H9 (cell line): ENCODE data around the gene BMPR1A. TPM values are rescaled to one million over a fixed set of nuclear protein-coding genes. Genes with fewer than 3 reads are reported as not detected.

ENCODE experiments used
- DNase-seq: peaks from one replicate; pipeline ENCODE4 v3.0.0-alpha.2; 2017
- H2AFZ ChIP-seq: one replicate; pipeline ENCODE4 v1.6.1; 2013; ENCODE audit warnings: mild to moderate bottlenecking, low read length, control low read depth, moderate library complexity
- H2AK5ac ChIP-seq: 2 replicates; pipeline ENCODE4 v1.6.1; 2013; ENCODE audit warnings: low read length, control low read depth, mixed read lengths; ENCODE audit not compliant: insufficient read length
- H2BK120ac ChIP-seq: one replicate; pipeline ENCODE4 v1.6.1; 2013; ENCODE audit warnings: low read depth, mild to moderate bottlenecking, low read length, control low read depth, inconsistent platforms; ENCODE audit not compliant: poor library complexity, severe bottlenecking
- H2BK12ac ChIP-seq: 2 replicates; pipeline ENCODE4 v1.6.1; 2013; ENCODE audit warnings: low read length, control low read depth, mixed read lengths, low read depth; ENCODE audit not compliant: insufficient read length
- H2BK15ac ChIP-seq: 2 replicates; pipeline ENCODE4 v1.6.1; 2013; ENCODE audit warnings: low read depth, low read length, control low read depth
- H2BK20ac ChIP-seq: one replicate; pipeline ENCODE4 v1.6.1; 2013; ENCODE audit warnings: low read depth, mild to moderate bottlenecking, low read length, control low read depth, inconsistent platforms; ENCODE audit not compliant: poor library complexity, severe bottlenecking
- H2BK5ac ChIP-seq: 2 replicates; pipeline ENCODE4 v1.6.1; 2013; ENCODE audit warnings: low read length, control low read depth, mixed read lengths; ENCODE audit not compliant: insufficient read length
- H3K14ac ChIP-seq: 2 replicates; pipeline ENCODE4 v1.6.1; 2013; ENCODE audit warnings: low read length, control low read depth; ENCODE audit not compliant: insufficient read depth
- H3K18ac ChIP-seq: 2 replicates; pipeline ENCODE4 v1.6.1; 2013; ENCODE audit warnings: low read depth, mild to moderate bottlenecking, mixed read lengths, low read length, control low read depth; ENCODE audit not compliant: insufficient read length
- H3K23ac ChIP-seq: 2 replicates; pipeline ENCODE4 v1.6.1; 2013; ENCODE audit warnings: low read length, control low read depth, mixed read lengths, low read depth; ENCODE audit not compliant: insufficient read length
- H3K23me2 ChIP-seq: 2 replicates; pipeline ENCODE4 v1.6.1; 2013; ENCODE audit warnings: low read depth, mild to moderate bottlenecking, mixed read lengths, low read length, control low read depth; ENCODE audit not compliant: insufficient read length, poor library complexity, severe bottlenecking
- H3K27ac ChIP-seq: 2 replicates; pipeline ENCODE4 v1.5.1; 2013; ENCODE audit warnings: low read length, control low read depth, mixed read lengths, low read depth; ENCODE audit not compliant: insufficient read length
- H3K27me3 ChIP-seq: 2 replicates; pipeline ENCODE4 v1.6.1; 2013; ENCODE audit warnings: low read length, control low read depth, inconsistent platforms; ENCODE audit not compliant: insufficient read depth
- H3K4ac ChIP-seq: 2 replicates; pipeline ENCODE4 v1.6.1; 2013; ENCODE audit warnings: low read depth, mild to moderate bottlenecking, control low read depth, inconsistent platforms, low read length, moderate library complexity
- H3K4me1 ChIP-seq: 2 replicates; pipeline ENCODE4 v1.6.1; 2013; ENCODE audit warnings: low read length, control low read depth, inconsistent platforms; ENCODE audit not compliant: insufficient read depth
- H3K4me2 ChIP-seq: 2 replicates; pipeline ENCODE4 v1.6.1; 2013; ENCODE audit warnings: low read length, control low read depth, mixed read lengths; ENCODE audit not compliant: insufficient read length, insufficient read depth
- H3K56ac ChIP-seq: 2 replicates; pipeline ENCODE4 v1.6.1; 2013; ENCODE audit warnings: low read depth, mild to moderate bottlenecking, mixed read lengths, low read length, control low read depth; ENCODE audit not compliant: insufficient read length
- H3K79me1 ChIP-seq: 2 replicates; pipeline ENCODE4 v1.6.1; 2013; ENCODE audit warnings: low read depth, mild to moderate bottlenecking, moderate library complexity, low read length, control low read depth, inconsistent platforms; ENCODE audit not compliant: insufficient read depth, poor library complexity, severe bottlenecking
- H3K79me2 ChIP-seq: 2 replicates; pipeline ENCODE4 v1.6.1; 2013; ENCODE audit warnings: low read length, control low read depth, inconsistent platforms; ENCODE audit not compliant: insufficient read depth
- H3K9ac ChIP-seq: 2 replicates; pipeline ENCODE4 v1.6.1; 2013; ENCODE audit warnings: low read length, control low read depth, mixed read lengths; ENCODE audit not compliant: insufficient read length; ENCODE audit errors: extremely low read depth
- H3K9me3 ChIP-seq: one replicate; pipeline ENCODE4 v1.6.1; 2013; ENCODE audit warnings: low read depth, low read length, inconsistent platforms; ENCODE audit not compliant: control insufficient read depth
- H3T11ph ChIP-seq: one replicate; pipeline ENCODE4 v1.6.1; 2013; ENCODE audit warnings: mild to moderate bottlenecking, low read length, control low read depth, inconsistent platforms
- H4K20me1 ChIP-seq: one replicate; pipeline ENCODE4 v1.6.1; 2013; ENCODE audit not compliant: control insufficient read depth, insufficient read length, insufficient read depth
- H4K5ac ChIP-seq: 2 replicates; pipeline ENCODE4 v1.6.1; 2013; ENCODE audit warnings: low read depth, mild to moderate bottlenecking, mixed read lengths, low read length, control low read depth; ENCODE audit not compliant: insufficient read length
- H4K8ac ChIP-seq: replicated peaks from 2 replicates; pipeline ENCODE4 v1.6.1; 2013; ENCODE audit warnings: low read length, control low read depth, mixed read lengths, low read depth; ENCODE audit not compliant: insufficient read length
- H4K91ac ChIP-seq: 2 replicates; pipeline ENCODE4 v1.6.1; 2013; ENCODE audit warnings: low read depth, mild to moderate bottlenecking, moderate library complexity, mixed read lengths, low read length, control low read depth; ENCODE audit not compliant: insufficient read length
- H3K27ac Mint-ChIP-seq, 3 experiments: 2 replicates in 2 of 3; 3 replicates in 1 of 3; pipeline ENCODE4 v1.8.0; 2020 to 2021; ENCODE audit warnings: mixed read lengths in 3 of 3, mild to moderate bottlenecking in 1 of 3, moderate library complexity in 1 of 3
- H3K27me3 Mint-ChIP-seq: 2 replicates; pipeline ENCODE4 v1.8.0; 2021; ENCODE audit warnings: low read depth, mild to moderate bottlenecking, moderate library complexity, mixed read lengths
- H3K36me3 Mint-ChIP-seq, 3 experiments: 2 replicates in 2 of 3; 3 replicates in 1 of 3; pipeline ENCODE4 v1.8.0; 2020 to 2021; ENCODE audit warnings: low read depth in 3 of 3, mixed read lengths in 3 of 3; ENCODE audit not compliant: insufficient read depth in 1 of 3
- H3K4me1 Mint-ChIP-seq, 2 experiments: 2 replicates each; pipeline ENCODE4 v1.8.0; 2020; ENCODE audit warnings: mixed read lengths in 2 of 2
- H3K4me3 Mint-ChIP-seq, 2 experiments: 2 replicates in 1 of 2; 3 replicates in 1 of 2; pipeline ENCODE4 v1.8.0; 2020 to 2021; ENCODE audit warnings: mild to moderate bottlenecking in 2 of 2, mixed read lengths in 2 of 2, moderate library complexity in 1 of 2
- H3K9me3 Mint-ChIP-seq, 2 experiments: 2 replicates in 1 of 2; 3 replicates in 1 of 2; pipeline ENCODE4 v1.8.0; 2020; ENCODE audit warnings: mild to moderate bottlenecking in 2 of 2, mixed read lengths in 2 of 2, moderate library complexity in 1 of 2
- WGBS: extraction: QIAGEN DNeasy Blood & Tissue Kit; methylation state at CpG from one replicate; pipeline ENCODE4 v1.1.7; 2013; ENCODE audit warnings: missing lambda C conversion rate, low lambda C conversion rate, mixed read lengths; ENCODE audit not compliant: insufficient read length; ENCODE audit errors: extremely low coverage; 5-methylcytosine and 5-hydroxymethylcytosine counted together
- total RNA-seq: library from RNA; stranded (reverse); gene quantifications from 2 replicates; pipeline ENCODE4 v1.2.1, GENCODE V29; 2021
- TF ChIP-seq, protein P1 (sequence below): fragments of 200-600 bp; sonication (generic); conservative IDR thresholded peaks from 3 replicates; pipeline ENCODE4 v1.8.0; 2021; ENCODE audit warnings: antibody characterized with exemption, mild to moderate bottlenecking

The BMPR1A gene
- total RNA-seq, 1 experiment from 2014 or later, result 138 TPM

DNA sequence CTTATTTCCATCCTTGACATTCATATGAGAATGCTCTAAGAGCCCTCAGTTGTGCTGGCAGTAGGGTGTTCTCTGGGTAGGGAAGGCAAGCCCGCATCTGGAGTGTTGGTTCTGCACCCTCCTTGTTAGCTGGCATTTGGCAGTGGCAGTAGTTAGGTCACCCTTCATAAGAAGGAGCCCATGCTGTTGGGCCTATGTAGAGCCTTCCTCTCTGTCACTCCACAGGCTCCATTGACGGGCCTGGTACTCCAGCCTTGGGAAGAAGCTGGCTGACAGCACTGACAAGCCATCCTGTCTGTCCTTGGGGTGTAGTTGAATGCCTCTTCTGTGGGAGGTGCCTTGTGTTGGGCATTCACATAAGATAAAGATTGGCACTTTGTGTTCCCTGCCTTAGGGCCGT is 89.7 kb downstream of the BMPR1A start:
- H3K56ac ChIP-seq, result no peak overlapping the region
- no peak overlapping the region for H3K9ac ChIP-seq
- H4K20me1 ChIP-seq, result no peaks in the 10 kb centered on the region
- no peaks in the 10 kb centered on the region for H3K27me3 Mint-ChIP-seq
- H3K4me3 Mint-ChIP-seq, result no peak overlapping the region
- H3K4me1 Mint-ChIP-seq, result peaks cover 29 to 39% of the 10 kb centered on the region in 2 experiments
- H3K27ac ChIP-seq, result no peak overlapping the region
- H3K4ac ChIP-seq, result no peak overlapping the region
- H2AK5ac ChIP-seq, result no peak overlapping the region
- DNase-seq, result no peak
- H3K23ac ChIP-seq, result no peak overlapping the region
- H3K9me3 Mint-ChIP-seq, result no peaks in the 10 kb centered on the region
- H2AFZ ChIP-seq, result no peak overlapping the region
- H3K4me2 ChIP-seq, result no peak overlapping the region
- no peak overlapping the region for H2BK12ac ChIP-seq
- no peak overlapping the region for H3K14ac ChIP-seq
- TF ChIP-seq, protein P1, sequence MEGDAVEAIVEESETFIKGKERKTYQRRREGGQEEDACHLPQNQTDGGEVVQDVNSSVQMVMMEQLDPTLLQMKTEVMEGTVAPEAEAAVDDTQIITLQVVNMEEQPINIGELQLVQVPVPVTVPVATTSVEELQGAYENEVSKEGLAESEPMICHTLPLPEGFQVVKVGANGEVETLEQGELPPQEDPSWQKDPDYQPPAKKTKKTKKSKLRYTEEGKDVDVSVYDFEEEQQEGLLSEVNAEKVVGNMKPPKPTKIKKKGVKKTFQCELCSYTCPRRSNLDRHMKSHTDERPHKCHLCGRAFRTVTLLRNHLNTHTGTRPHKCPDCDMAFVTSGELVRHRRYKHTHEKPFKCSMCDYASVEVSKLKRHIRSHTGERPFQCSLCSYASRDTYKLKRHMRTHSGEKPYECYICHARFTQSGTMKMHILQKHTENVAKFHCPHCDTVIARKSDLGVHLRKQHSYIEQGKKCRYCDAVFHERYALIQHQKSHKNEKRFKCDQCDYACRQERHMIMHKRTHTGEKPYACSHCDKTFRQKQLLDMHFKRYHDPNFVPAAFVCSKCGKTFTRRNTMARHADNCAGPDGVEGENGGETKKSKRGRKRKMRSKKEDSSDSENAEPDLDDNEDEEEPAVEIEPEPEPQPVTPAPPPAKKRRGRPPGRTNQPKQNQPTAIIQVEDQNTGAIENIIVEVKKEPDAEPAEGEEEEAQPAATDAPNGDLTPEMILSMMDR, result no peak
- peaks cover 8% of the 10 kb centered on the region; the same call in 1 of the 2 replicates for H3K79me2 ChIP-seq
- no peak overlapping the region for H2BK20ac ChIP-seq
- no peaks in the 10 kb centered on the region for H3K9me3 ChIP-seq
- H2BK5ac ChIP-seq, result no peak overlapping the region
- no peak overlapping the region for H4K5ac ChIP-seq
- no peak overlapping the region for H3K18ac ChIP-seq
- H2BK120ac ChIP-seq, result no peak overlapping the region
- H4K8ac ChIP-seq, result no peak overlapping the region
- H3K36me3 Mint-ChIP-seq, result peaks cover 9 to 41% (median 28%) of the 10 kb centered on the region in 3 experiments; a peak in 6 of 7 replicates
- no peak overlapping the region for H4K91ac ChIP-seq
- no peak overlapping the region for H3K27ac Mint-ChIP-seq
- H3K23me2 ChIP-seq, result no peaks in the 10 kb centered on the region
- peaks cover 9% of the 10 kb centered on the region; the same call in 1 of the 2 replicates for H3K4me1 ChIP-seq
- no peaks in the 10 kb centered on the region for H3K27me3 ChIP-seq
- no CpG with 5 or more reads among the region's 3 CpGs for WGBS
- no peak overlapping the region for H2BK15ac ChIP-seq
- H3K79me1 ChIP-seq, result peaks cover 9% of the 10 kb centered on the region
- no peak overlapping the region for H3T11ph ChIP-seq
